Endothelial cell of umbilical vein (primary cell): ENCODE data around the gene SLC9A9. TPM values are rescaled to one million over a fixed set of nuclear protein-coding genes. Genes with fewer than 3 reads are reported as not detected.
A peak's percentile ranks its signal among the peaks of the same experiment; 100 is the strongest.

Source experiments
- BruUV-seq: library from RNA; stranded (reverse); fragments of 400-500 nt; replicated peaks from 2 replicates; lab custom pipeline; 2021; lab: Mats Ljungman, UMichigan
- CTCF ChIA-PET: fragments of 300-600, 350-600 bp; sonication (Branson Sonifier 250); formaldehyde crosslinking; loops from one replicate; lab custom pipeline; 2021; ENCODE audit warnings: antibody characterized with exemption, inconsistent platforms; lab: Charles Lee
- POLR2A ChIA-PET: fragments of 300-600, 350-600 bp; sonication (Branson Sonifier 250); formaldehyde crosslinking; loops from one replicate; lab custom pipeline; 2021; ENCODE audit warnings: antibody characterized with exemption, inconsistent platforms; lab: Charles Lee
- DNase-seq: peaks from one replicate; pipeline ENCODE4 v3.0.0-alpha.2; 2011; ENCODE audit warnings: low read depth, low spot score
- FAIRE-seq: peaks from 2 replicates; lab custom pipeline; 2011; peaks lifted over from hg19 to GRCh38; lab: Jason Lieb, UNC
- H2AFZ ChIP-seq: 2 replicates; pipeline ENCODE4 v1.6.0; 2012; ENCODE audit warnings: low read depth, low read length, control low read depth, inconsistent platforms
- H3K27ac ChIP-seq: 2 replicates; pipeline ENCODE4 v1.5.1; 2011; ENCODE audit warnings: low read depth, mild to moderate bottlenecking, control low read depth, low read length, moderate library complexity; ENCODE audit not compliant: insufficient read depth
- H3K27me3 ChIP-seq, 2 experiments: 2 replicates each; pipeline versions ENCODE4 v1.6.0 to v1.6.1; 2011; ENCODE audit warnings: low read length in 2 of 2, mixed read lengths in 1 of 2; ENCODE audit not compliant: control insufficient read depth in 2 of 2, insufficient read depth in 2 of 2
- H3K36me3 ChIP-seq, 2 experiments: 2 replicates in 1 of 2; 3 replicates in 1 of 2; pipeline ENCODE4 v1.5.1; 2011; ENCODE audit warnings: low read length in 2 of 2, mild to moderate bottlenecking in 1 of 2, moderate library complexity in 1 of 2; ENCODE audit not compliant: control insufficient read depth in 2 of 2, insufficient read depth in 2 of 2; ENCODE audit errors: extremely low read depth in 1 of 2
- H3K4me1 ChIP-seq: 3 replicates; pipeline ENCODE4 v1.5.1; 2011; ENCODE audit warnings: mild to moderate bottlenecking, low read length; ENCODE audit not compliant: control insufficient read depth, insufficient read depth; ENCODE audit errors: extremely low read depth
- H3K4me2 ChIP-seq: 2 replicates; pipeline ENCODE4 v1.6.1; 2011; ENCODE audit warnings: low read length, control low read depth, mixed read lengths; ENCODE audit not compliant: insufficient read depth
- H3K4me3 ChIP-seq, 3 experiments: fragments of 200-600 bp in 1 of 3; sonication (generic), shearing (Covaris generic) in 1 of 3; replicated peaks in 1 of 3; 2 replicates each; pipeline ENCODE4 v1.5.1; 2011 to 2016; ENCODE audit warnings: control low read depth in 3 of 3, low read length in 3 of 3, mild to moderate bottlenecking in 2 of 3, inconsistent platforms in 1 of 3, low read depth in 1 of 3, moderate library complexity in 1 of 3; ENCODE audit not compliant: insufficient read depth in 1 of 3
- H3K79me2 ChIP-seq: 2 replicates; pipeline ENCODE4 v1.6.0; 2012; ENCODE audit warnings: low read length, inconsistent platforms; ENCODE audit not compliant: control insufficient read depth, insufficient read depth
- H3K9ac ChIP-seq: replicated peaks from 2 replicates; pipeline ENCODE3; 2011; ENCODE audit warnings: low read length, control low read depth; ENCODE audit not compliant: insufficient read depth; ENCODE audit errors: extremely low read depth
- H3K9me1 ChIP-seq: replicated peaks from 3 replicates; pipeline ENCODE4 v1.6.0; 2011; ENCODE audit warnings: mild to moderate bottlenecking, low read length; ENCODE audit not compliant: control insufficient read depth, insufficient read depth; ENCODE audit errors: extremely low read depth
- H3K9me3 ChIP-seq: replicated peaks from 2 replicates; pipeline ENCODE4 v1.5.1; 2012; ENCODE audit warnings: low read length, inconsistent platforms; ENCODE audit not compliant: control insufficient read depth, insufficient read depth
- H4K20me1 ChIP-seq: replicated peaks from 2 replicates; pipeline ENCODE3; 2011; ENCODE audit warnings: mild to moderate bottlenecking, low read length; ENCODE audit not compliant: control insufficient read depth, insufficient read depth; ENCODE audit errors: extremely low read depth
- EZH2 ChIP-seq: IDR thresholded peaks from 2 replicates; pipeline ENCODE4 v1.6.1; 2012; ENCODE audit warnings: borderline replicate concordance, low read depth, mild to moderate bottlenecking, moderate library complexity, low read length, inconsistent platforms; ENCODE audit not compliant: severe bottlenecking
- FOS ChIP-seq: IDR thresholded peaks from 2 replicates; pipeline ENCODE4 v1.6.1; 2011; ENCODE audit warnings: mild to moderate bottlenecking, low read length, moderate library complexity, borderline replicate concordance; ENCODE audit not compliant: insufficient read depth
- GATA2 ChIP-seq: IDR thresholded peaks from 2 replicates; pipeline ENCODE4 v1.7.0; 2011; ENCODE audit warnings: low read depth, mild to moderate bottlenecking, moderate library complexity, mixed read lengths, low read length; ENCODE audit not compliant: insufficient read length, insufficient read depth
- JUN ChIP-seq: IDR thresholded peaks from 2 replicates; pipeline ENCODE4 v1.6.1; 2011; ENCODE audit warnings: borderline replicate concordance, low read depth; ENCODE audit not compliant: insufficient read length, insufficient read depth
- MYC ChIP-seq: IDR thresholded peaks from one replicate; pipeline ENCODE4 v1.6.1; 2011; ENCODE audit warnings: mild to moderate bottlenecking, low read depth, low read length
- POLR2A ChIP-seq: IDR thresholded peaks from 2 replicates; pipeline ENCODE4 v1.6.1; 2012; ENCODE audit warnings: low read depth, mild to moderate bottlenecking, control low read depth, low read length
- POLR2AphosphoS5 ChIP-seq: IDR thresholded peaks from 2 replicates; pipeline ENCODE4 v1.6.1; 2012; ENCODE audit warnings: low read depth, mild to moderate bottlenecking, control low read depth, low read length, moderate library complexity; ENCODE audit not compliant: insufficient read depth
- dilution Hi-C: fragments of 300-500 bp; cut with MboI; formaldehyde crosslinking; loops from one replicate; pipeline ENCODE4 v1.15.0; 2019; ENCODE audit warnings: low sequenced_read_pairs; ENCODE audit not compliant: extremely low pct_ligation_motif_present
- intact Hi-C: fragments of 100-400 bp; cut with micrococcal nuclease; formaldehyde crosslinking; loops from one replicate; pipeline ENCODE4 v1.10.0; 2022
- polyA plus RNA-seq, 4 experiments: library from polyadenylated mRNA; depleted of rRNA in 3 of 4; stranded (reverse) in 3 of 4; unstranded in 1 of 4; fragments of >200 nt; gene quantifications; 2 replicates each; pipeline versions ENCODE4 v1.2.1 to v1.2.3, GENCODE V29; 2011 to 2012; ENCODE audit warnings: missing spikeins in 1 of 4
- total RNA-seq: library from RNA; stranded (reverse); gene quantifications from 2 replicates; pipeline ENCODE4 v1.2.3, GENCODE V29; 2021
- TF ChIP-seq, protein P1 (sequence below), 2 donors: IDR thresholded peaks; 1 replicate in 1 of 2; 2 replicates in 1 of 2; pipeline ENCODE4 v1.5.1; 2011; ENCODE audit warnings: low read length in 2 of 2, mild to moderate bottlenecking in 2 of 2, moderate library complexity in 2 of 2, control low read depth in 1 of 2, inconsistent platforms in 1 of 2, low read depth in 1 of 2; ENCODE audit not compliant: insufficient read depth in 1 of 2; ENCODE audit errors: extremely low read depth in 1 of 2
- TF ChIP-seq, protein P2 (sequence below): IDR thresholded peaks from 2 replicates; pipeline ENCODE4 v1.6.1; 2011; ENCODE audit not compliant: insufficient read depth, insufficient read length

The SLC9A9 gene
- total and polyA plus RNA-seq, 2 donors (not counting 3 experiments of a cell fraction or from before 2014, with no cell fraction given), result 1.5 to 1.8 TPM

DNA sequence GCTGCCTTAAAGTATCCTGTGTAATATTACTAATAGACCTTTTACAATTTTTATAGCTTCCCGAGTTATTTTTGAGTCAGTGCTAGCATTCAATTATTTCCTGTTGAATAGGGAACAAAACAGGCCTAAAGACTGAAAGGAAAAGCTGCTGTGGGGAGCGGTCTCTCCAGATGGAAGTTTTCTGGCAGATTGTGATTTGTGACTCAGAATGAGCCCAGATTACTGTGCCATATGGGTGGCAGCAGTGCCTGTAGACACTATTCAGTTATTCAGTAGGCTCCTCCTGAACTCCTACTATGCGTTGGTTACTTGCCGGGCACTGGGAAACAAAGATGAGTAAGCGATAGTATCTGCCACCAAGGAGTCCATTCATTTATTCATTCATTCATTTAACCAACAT is 516.9 kb downstream of the SLC9A9 start:
- BruUV-seq, result no TSS peak
- Histone ChIP-seq H3K9me3 (no peaks in the 10 kb centered on the region), H3K9ac (no peak overlapping the region), H3K4me1 (peaks cover 37% of the 10 kb centered on the region), H3K4me3 (no peak overlapping the region), H2AFZ (no peak overlapping the region), H3K27ac (no peak overlapping the region), H3K4me2 (peak overlapping the region; percentile 70), H3K27me3 (no peaks in the 10 kb centered on the region), H3K36me3 (no peaks in the 10 kb centered on the region), H3K9me1 (no peaks in the 10 kb centered on the region), H3K79me2 (no peaks in the 10 kb centered on the region), H4K20me1 (no peaks in the 10 kb centered on the region)
- POLR2A ChIA-PET, result no interaction called here
- TF ChIP-seq EZH2, result no peak
- TF ChIP-seq GATA2, result peak; percentile 46
- TF ChIP-seq, protein P1, sequence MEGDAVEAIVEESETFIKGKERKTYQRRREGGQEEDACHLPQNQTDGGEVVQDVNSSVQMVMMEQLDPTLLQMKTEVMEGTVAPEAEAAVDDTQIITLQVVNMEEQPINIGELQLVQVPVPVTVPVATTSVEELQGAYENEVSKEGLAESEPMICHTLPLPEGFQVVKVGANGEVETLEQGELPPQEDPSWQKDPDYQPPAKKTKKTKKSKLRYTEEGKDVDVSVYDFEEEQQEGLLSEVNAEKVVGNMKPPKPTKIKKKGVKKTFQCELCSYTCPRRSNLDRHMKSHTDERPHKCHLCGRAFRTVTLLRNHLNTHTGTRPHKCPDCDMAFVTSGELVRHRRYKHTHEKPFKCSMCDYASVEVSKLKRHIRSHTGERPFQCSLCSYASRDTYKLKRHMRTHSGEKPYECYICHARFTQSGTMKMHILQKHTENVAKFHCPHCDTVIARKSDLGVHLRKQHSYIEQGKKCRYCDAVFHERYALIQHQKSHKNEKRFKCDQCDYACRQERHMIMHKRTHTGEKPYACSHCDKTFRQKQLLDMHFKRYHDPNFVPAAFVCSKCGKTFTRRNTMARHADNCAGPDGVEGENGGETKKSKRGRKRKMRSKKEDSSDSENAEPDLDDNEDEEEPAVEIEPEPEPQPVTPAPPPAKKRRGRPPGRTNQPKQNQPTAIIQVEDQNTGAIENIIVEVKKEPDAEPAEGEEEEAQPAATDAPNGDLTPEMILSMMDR (IDR thresholded peaks at IDR 0.05; ENCODE audit: extremely low read depth in 1 of 2, insufficient read depth in 1 of 2, low read depth in 1 of 2, low read length in 2 of 2), result no peak
- TF ChIP-seq POLR2AphosphoS5, result peak; percentile 68
- TF ChIP-seq MYC, result no peak
- TF ChIP-seq, protein P2, sequence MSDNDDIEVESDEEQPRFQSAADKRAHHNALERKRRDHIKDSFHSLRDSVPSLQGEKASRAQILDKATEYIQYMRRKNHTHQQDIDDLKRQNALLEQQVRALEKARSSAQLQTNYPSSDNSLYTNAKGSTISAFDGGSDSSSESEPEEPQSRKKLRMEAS, result no peak
- peak; percentile 62 for TF ChIP-seq JUN
- TF ChIP-seq POLR2A, result peak; percentile 25
- peak; percentile 79 for TF ChIP-seq FOS
- DNase-seq (peak; percentile 92), FAIRE-seq (peak; percentile 82)
- intact Hi-C loops, result loop anchor here (1.0 to 2.0 kb wide), 4 partner anchors 13 to 211 kb away; no protein-coding TSS in a partner anchor
- dilution Hi-C loops, result no loop called here
- CTCF ChIA-PET, result interaction anchor here (0.6 to 2.1 kb wide), 13 partner anchors 11 to 343 kb away, joined by 3 to 8 read pairs (median 3); no protein-coding TSS in a partner anchor
